IPS DF 6.9 (cell line): ENCODE measurements around the gene TSPAN4.
A peak's percentile ranks its signal among the peaks of the same experiment; 100 is the strongest.

Experiments used
- DNase-seq: peaks from one replicate; pipeline ENCODE4 v3.0.0-alpha.2; 2013; ENCODE audit warnings: low read depth, low spot score
- H3K27ac ChIP-seq: one replicate; pipeline ENCODE4 v1.5.1; 2013; ENCODE audit warnings: low read length, control low read depth
- H3K27me3 ChIP-seq: 2 replicates; pipeline ENCODE4 v1.6.1; 2013; ENCODE audit warnings: mild to moderate bottlenecking, low read length; ENCODE audit not compliant: control insufficient read depth, insufficient read depth
- H3K36me3 ChIP-seq: 2 replicates; pipeline ENCODE4 v1.6.1; 2013; ENCODE audit warnings: low read length; ENCODE audit not compliant: control insufficient read depth, insufficient read depth
- H3K4me1 ChIP-seq: 2 replicates; pipeline ENCODE4 v1.6.1; 2013; ENCODE audit warnings: low read length; ENCODE audit not compliant: control insufficient read depth, insufficient read depth
- H3K4me3 ChIP-seq: 2 replicates; pipeline ENCODE4 v1.5.1; 2013; ENCODE audit warnings: mild to moderate bottlenecking, low read length
- H3K9me3 ChIP-seq: 2 replicates; pipeline ENCODE4 v1.6.1; 2013; ENCODE audit warnings: low read length, inconsistent platforms; ENCODE audit not compliant: control insufficient read depth, insufficient read depth
- WGBS: extraction: QIAGEN DNeasy Blood & Tissue Kit; methylation state at CpG from one replicate; pipeline ENCODE4 v1.1.7; 2013; ENCODE audit warnings: mixed read lengths, missing lambda C conversion rate; ENCODE audit not compliant: insufficient read length, insufficient coverage; 5-methylcytosine and 5-hydroxymethylcytosine counted together

The TSPAN4 gene

DNA sequence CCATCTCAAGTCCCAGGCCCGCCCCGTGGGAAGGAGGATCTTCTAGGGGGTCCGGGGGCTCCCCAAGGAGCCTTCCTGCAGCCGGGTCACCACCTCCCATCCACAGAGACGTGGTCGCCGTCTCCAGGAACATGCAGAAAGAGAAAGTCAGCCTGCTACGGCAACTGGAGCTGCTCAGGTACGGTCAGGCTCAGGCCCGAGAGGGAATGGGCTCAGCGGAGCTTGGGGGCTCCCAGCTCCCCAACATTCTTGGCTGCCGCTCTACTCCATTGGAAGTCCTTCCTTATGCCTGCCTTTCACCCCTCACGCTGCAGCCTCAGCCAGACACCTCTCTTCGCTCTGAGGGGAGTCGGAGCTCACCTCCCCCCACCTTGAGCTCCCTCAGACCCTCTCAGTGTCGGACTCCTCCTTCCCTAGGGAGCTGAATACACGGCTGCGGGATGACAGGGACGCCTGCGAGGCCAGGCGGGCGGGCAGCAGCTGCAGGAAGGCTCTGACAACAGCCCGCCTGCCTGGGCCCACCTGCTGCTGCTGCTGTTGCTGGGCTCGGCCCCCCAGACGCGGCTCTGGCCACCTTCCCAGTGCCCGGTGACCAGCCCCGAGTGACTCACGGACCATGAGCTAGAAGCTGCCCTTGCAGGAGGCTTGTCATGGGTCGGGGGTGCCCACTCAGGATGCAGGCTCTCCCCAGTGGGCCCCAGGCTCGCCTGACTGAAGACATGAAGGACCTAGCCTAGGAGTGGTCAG lies 11.4 kb upstream of the TSPAN4 start:
- H3K9me3 ChIP-seq, result no peaks in the 10 kb centered on the region
- peaks cover 6% of the 10 kb centered on the region; the same call in 1 of the 2 replicates for H3K27me3 ChIP-seq
- no peak overlapping the region; the same call in 1 of the 2 replicates for H3K4me3 ChIP-seq
- peaks cover 28% of the 10 kb centered on the region for H3K4me1 ChIP-seq
- H3K27ac ChIP-seq, result no peak overlapping the region
- no peak for DNase-seq
- no CpG with 5 or more reads among the region's 31 CpGs for WGBS
- H3K36me3 ChIP-seq, result no peaks in the 10 kb centered on the region

DNA sequence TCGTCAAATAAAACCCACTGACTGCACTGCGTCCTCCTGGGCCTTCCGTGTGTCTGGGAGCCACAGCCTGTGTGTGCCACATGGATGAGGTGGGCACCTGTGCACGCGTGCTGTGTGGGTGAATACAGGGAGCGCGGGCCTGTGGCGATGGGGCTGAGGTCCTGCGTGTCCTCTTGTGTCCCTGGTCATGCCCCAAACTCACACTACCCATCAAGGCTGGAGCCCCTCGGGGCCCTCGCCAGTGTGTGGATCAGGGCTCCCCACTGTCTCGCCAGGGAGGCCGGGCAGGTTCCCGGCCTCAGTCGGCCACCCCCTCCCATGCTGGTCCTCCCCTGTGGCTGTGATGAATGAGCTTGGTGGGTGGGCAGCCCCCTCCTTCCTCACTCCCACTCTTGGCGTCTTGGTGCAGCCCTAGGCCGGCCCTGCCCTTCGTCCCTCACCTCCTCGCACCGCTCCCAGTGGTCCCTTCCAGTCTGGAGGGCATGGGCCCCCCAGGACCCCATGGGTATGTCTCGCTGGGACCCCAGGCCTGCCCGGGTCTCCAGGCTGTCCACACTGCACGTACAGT lies 10.6 kb upstream of the TSPAN4 start:
- H3K27me3 ChIP-seq, result peaks cover 6% of the 10 kb centered on the region; the same call in 1 of the 2 replicates
- peak overlapping the region; percentile 59; the same call in 1 of the 2 replicates for H3K4me3 ChIP-seq
- H3K27ac ChIP-seq, result no peak overlapping the region
- no peaks in the 10 kb centered on the region for H3K36me3 ChIP-seq
- peaks cover 28% of the 10 kb centered on the region for H3K4me1 ChIP-seq
- no peak for DNase-seq
- no CpG with 5 or more reads among the region's 23 CpGs for WGBS
- H3K9me3 ChIP-seq, result no peaks in the 10 kb centered on the region

DNA sequence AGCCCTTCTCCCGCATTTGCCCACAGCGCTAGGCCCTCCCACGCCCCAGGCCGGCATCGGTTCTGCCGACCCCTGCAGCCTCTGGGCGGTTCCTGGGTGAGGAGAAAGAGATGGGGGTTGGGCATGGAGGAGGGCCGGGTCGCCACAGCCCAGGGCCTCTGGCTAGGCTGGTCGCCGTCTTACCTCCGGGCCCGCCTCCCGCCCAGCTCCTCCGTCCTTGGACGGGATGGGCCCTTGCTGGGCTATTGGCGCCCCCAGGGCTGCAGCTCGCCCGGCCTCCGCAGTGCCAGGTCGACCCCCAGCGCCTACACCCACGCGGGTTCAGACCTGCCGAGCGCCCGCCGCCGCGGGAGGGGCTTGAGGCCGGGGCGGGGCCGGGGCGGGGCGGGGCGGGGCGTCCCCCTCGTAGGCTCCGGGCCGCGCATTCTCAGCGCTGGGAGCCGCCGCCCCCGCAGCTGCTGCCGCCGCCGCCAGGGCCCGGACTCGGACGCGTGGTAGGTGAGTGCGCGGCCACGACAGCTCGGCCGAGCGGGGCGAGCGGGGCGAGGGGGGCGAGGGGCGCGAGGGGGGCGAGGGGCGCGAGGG lies 10.0 kb upstream of the TSPAN4 start, which contains the start of gene CD151:
TSS of gene CD151 (plus strand) at position 424 of the 585 bp plus-strand sequence. CDS start 3,118 bp downstream, outside the sequence.
- WGBS, result no CpG with 5 or more reads among the region's 67 CpGs
- H3K27ac ChIP-seq, result no peak within 1 kb of the TSS
- DNase-seq, result no peak

DNA sequence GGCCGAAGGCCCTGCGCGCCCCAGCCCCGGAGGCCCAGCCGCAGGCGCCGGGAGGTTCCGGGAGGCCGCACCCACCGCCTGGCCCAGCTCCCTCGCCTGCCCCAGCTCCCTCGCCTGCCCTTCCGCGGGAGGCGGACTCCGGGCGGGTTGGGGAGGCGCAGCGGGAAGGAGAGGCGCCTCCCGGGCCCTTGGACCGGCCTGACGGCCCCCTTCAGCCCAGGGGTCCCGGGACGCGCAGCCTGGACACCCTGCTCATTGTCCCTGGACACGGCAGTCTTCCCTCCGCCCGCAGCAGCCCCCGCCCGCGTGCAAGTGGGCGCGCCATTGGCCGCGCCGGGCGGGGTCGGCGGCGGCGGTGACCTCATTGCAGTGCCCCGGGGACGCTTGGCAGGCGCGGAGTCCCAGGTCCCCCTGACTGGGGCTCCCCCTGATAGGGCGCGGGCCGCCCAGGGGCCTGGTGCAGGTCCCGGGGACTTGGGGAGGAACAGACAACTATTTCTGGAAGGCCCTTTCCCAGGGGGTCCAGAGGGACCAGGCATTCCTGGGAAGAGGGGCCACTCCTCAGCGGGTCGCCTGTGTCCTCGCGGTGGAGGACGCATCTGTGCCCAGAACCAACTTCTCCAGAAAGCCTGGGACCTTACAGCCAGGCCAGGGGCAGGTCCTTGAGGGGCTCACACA lies 9.4 kb upstream of the TSPAN4 start:
- Histone ChIP-seq H3K27ac (no peak overlapping the region), H3K4me1 (peaks cover 24% of the 10 kb centered on the region), H3K4me3 (peak overlapping the region; percentile 59), H3K9me3 (no peaks in the 10 kb centered on the region), H3K27me3 (peaks cover 6% of the 10 kb centered on the region; the same call in 1 of the 2 replicates), H3K36me3 (peaks cover 6% of the 10 kb centered on the region)
- no CpG with 5 or more reads among the region's 55 CpGs for WGBS
- DNase-seq, result no peak

More for the DNA sequence above, 10.0 kb upstream of the TSPAN4 start, which contains the start of gene CD151:
- Histone ChIP-seq H3K27me3 (peaks cover 6% of the 10 kb centered on the region; the same call in 1 of the 2 replicates), H3K36me3 (peaks cover under 1% of the 10 kb centered on the region), H3K4me1 (peaks cover 28% of the 10 kb centered on the region), H3K9me3 (no peaks in the 10 kb centered on the region), H3K4me3 (peak within 1 kb of the TSS; percentile 59)

DNA sequence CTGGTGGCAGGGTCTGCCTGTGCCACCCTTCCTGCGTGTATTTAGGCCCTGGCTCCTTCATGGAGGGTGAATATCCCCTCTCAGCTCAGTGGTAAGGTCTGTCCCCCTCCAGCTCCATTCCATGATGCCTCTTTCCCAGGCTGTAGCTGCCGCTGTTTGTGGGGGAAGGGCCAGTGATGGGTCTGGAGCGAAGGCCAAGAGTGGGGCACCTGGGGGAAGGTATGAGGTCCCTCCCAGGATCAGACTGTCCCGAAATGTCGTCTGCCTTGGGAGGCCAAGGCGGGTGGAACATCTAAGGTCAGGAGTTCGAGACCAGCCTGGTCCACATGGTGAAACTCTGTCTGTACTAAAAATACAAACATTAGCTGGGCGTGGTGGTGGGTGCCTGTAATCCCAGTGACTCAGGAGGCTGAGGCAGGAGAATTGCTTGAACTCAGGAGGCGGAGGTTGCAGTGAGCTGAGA lies 8.8 kb upstream of the TSPAN4 start:
- Histone ChIP-seq H3K4me1 (peaks cover 22% of the 10 kb centered on the region), H3K27ac (no peak overlapping the region), H3K36me3 (peaks cover 10% of the 10 kb centered on the region), H3K9me3 (no peaks in the 10 kb centered on the region), H3K27me3 (peaks cover 6% of the 10 kb centered on the region; the same call in 1 of the 2 replicates), H3K4me3 (peak overlapping the region; percentile 59; the same call in 1 of the 2 replicates)
- no CpG with 5 or more reads among the region's 9 CpGs for WGBS
- no peak for DNase-seq

DNA sequence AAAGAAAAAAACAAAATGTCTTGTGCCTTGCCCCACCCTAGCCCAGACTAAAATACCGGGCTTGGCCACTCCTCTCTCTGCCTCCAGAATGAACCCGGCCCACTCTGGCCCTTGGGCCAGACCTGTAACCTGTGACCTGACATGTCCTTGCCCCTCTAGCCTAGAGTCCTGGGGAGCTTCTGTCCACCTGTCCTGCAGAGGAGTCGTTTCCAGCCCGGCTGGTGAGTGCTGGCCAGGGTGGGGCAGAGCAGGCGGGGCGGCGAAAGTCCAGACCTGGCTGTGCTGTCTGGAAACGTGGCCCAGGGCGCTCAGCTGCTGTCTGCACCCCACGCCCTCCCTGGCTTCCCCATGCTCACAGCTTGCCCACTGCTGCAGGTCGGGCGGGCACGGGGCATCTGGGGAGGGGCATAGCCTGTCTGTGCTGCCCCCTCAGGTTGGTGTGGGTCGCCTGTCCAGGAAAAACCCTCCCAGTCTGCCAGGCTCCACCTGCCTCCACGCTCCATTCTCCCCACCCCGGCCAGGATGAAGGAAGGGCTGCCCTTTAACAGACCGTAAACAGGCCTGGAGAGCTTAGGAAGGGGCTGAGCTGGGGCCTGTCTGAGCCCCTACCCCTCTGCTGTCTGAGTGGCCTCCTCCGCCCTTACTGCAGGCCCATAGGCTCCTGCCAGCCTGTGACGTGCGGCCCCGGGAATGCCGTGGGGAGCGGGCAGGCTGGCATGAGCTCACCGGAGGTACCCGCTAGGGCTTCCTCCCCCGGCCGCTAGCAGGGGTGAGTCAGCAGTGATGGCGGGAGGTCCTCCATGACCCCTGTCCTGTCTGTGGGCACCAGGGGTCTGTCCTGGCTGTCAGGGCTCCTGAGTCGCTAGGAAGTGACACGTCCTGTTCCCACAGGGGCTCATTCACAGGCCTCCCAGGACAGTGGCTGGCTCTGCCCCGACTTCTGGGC lies 8.0 kb upstream of the TSPAN4 start:
- Histone ChIP-seq H3K4me3 (no peak overlapping the region), H3K4me1 (peaks cover 18% of the 10 kb centered on the region)
- WGBS, result no CpG with 5 or more reads among the region's 31 CpGs

DNA sequence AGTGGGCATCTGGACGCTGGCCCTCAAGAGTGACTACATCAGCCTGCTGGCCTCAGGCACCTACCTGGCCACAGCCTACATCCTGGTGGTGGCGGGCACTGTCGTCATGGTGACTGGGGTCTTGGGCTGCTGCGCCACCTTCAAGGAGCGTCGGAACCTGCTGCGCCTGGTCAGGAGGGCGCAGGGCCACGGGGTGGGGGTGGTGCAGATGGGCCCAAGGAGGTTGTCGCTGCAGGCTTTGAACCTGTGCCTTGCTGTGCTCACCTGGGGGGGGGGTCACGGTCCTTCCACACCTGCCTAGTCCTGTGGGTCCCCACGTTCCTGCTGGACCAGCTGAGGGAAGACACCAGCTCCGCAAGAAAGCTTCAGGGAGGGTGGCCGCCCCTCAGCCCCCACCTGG lies 6.4 kb upstream of the TSPAN4 start:
- no peak for DNase-seq
- H3K36me3 ChIP-seq, result peaks cover 27% of the 10 kb centered on the region
- H3K27me3 ChIP-seq, result peaks cover 5% of the 10 kb centered on the region; the same call in 1 of the 2 replicates
- H3K4me3 ChIP-seq, result no peak overlapping the region
- H3K9me3 ChIP-seq, result no peaks in the 10 kb centered on the region
- no peak overlapping the region for H3K27ac ChIP-seq
- WGBS, result no CpG with 5 or more reads among the region's 14 CpGs
- H3K4me1 ChIP-seq, result peaks cover 14% of the 10 kb centered on the region

More for the DNA sequence above, 8.0 kb upstream of the TSPAN4 start:
- no peak for DNase-seq
- H3K27me3 ChIP-seq, result peaks cover 6% of the 10 kb centered on the region; the same call in 1 of the 2 replicates
- no peak overlapping the region for H3K27ac ChIP-seq
- no peaks in the 10 kb centered on the region for H3K9me3 ChIP-seq
- H3K36me3 ChIP-seq, result peaks cover 16% of the 10 kb centered on the region

DNA sequence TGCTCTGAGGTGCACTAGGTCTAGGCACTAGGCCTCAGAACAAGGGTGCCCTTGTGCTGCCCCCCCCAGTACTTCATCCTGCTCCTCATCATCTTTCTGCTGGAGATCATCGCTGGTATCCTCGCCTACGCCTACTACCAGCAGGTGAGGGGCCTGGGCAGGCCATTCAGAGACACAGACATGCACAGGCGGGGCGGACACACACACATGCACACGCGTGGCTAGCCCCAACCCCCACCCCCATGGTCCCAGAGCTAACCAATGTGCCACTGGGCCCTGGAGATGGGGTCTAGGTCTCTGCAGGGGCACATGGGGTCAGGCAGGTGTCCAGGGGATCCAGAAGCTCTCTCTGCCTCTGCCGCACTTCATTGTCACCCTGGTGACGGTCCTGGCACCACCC lies 6.0 kb upstream of the TSPAN4 start:
- peaks cover 27% of the 10 kb centered on the region for H3K36me3 ChIP-seq
- H3K4me1 ChIP-seq, result peaks cover 16% of the 10 kb centered on the region
- no peaks in the 10 kb centered on the region for H3K9me3 ChIP-seq
- H3K4me3 ChIP-seq, result no peak overlapping the region
- H3K27ac ChIP-seq, result no peak overlapping the region
- DNase-seq, result no peak
- no CpG with 5 or more reads among the region's 9 CpGs for WGBS
- H3K27me3 ChIP-seq, result peaks cover 3% of the 10 kb centered on the region; the same call in 1 of the 2 replicates

DNA sequence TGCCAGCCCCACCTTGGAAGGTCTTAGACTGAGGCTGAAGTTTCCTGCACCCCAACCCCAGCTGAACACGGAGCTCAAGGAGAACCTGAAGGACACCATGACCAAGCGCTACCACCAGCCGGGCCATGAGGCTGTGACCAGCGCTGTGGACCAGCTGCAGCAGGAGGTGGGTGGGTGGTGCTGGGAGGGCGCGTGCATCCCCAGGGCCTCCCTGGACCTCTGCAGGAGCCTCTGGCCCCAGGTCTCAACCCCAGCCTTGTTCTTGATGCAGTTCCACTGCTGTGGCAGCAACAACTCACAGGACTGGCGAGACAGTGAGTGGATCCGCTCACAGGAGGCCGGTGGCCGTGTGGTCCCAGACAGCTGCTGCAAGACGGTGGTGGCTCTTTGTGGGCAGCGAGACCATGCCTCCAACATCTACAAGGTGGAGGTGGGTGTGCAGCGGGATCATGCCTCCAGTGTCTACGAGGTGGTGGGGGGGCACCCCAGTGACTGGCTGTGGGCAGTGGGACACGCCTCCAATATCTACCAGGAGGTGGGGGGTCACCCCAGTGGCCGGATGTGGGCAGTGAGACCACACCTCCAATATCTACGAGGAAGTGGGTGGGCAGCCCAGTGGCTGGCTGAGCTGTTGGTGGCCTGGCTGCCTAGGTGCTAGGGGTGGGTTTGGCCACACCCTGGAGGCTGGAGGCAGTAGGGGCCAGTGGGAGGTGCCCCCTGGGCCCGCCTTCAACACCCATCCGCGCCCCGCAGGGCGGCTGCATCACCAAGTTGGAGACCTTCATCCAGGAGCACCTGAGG lies 5.3 kb upstream of the TSPAN4 start:
- Histone ChIP-seq H3K27ac (no peak overlapping the region), H3K36me3 (peaks cover 27% of the 10 kb centered on the region)

More for the DNA sequence above, 5.3 kb upstream of the TSPAN4 start:
- Histone ChIP-seq H3K9me3 (no peaks in the 10 kb centered on the region), H3K4me3 (no peak overlapping the region), H3K4me1 (peaks cover 11% of the 10 kb centered on the region), H3K27me3 (no peaks in the 10 kb centered on the region)
- DNase-seq, result no peak
- WGBS, result no CpG with 5 or more reads among the region's 22 CpGs
